Measurements from ENCODE around the gene NEGR1. TPM values are rescaled to one million over a fixed set of nuclear protein-coding genes. Genes with fewer than 3 reads are reported as not detected.

Gene NEGR1
- total and polyA plus RNA-seq, 9 of the 15 experiments (the other 6 are each of a cell fraction or from before 2014, with no cell fraction given): not detected

DNA sequence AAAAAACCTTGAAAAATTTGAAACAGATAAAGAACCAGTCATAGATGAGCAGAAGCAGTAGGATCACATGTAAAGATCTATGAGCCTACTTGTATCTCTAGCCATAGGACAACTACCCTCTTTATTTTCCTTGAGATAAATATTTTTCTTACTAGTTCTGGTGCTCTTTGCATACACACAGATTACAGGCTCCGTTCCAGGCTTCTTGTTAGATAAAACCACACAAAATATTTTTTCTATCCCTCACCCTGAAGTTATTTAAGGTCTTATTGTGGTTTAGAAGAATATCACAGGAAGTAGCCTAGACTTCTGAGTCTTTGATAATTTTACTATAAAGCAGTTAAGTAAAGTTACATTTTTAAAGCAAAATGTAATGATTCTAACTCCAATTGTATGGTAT is 512.2 kb downstream of the NEGR1 start:
- CTCF ChIA-PET (ENCODE audit: low intra/inter-chr PET ratio): no interaction called here
- Histone ChIP-seq H3K36me3 (ENCODE audit: control insufficient read depth, insufficient read depth, low read length) (no peaks in the 10 kb centered on the region), H3K27me3 (ENCODE audit: control insufficient read depth in 2 of 2, insufficient read depth in 2 of 2, low read length in 2 of 2) (no peaks in the 10 kb centered on the region), H3K9ac (ENCODE audit: insufficient read depth in 1 of 2, low read depth in 2 of 2, low read length in 2 of 2) (no peak overlapping the region), H3K4me2 (ENCODE audit: insufficient read depth, low read length) (no peak overlapping the region), H3K79me2 (ENCODE audit: control insufficient read depth, insufficient read depth, low read length) (no peaks in the 10 kb centered on the region), H3K27ac (ENCODE audit: extremely low read depth, low read depth, low read length) (no peak overlapping the region), H3K9me1 (ENCODE audit: control insufficient read depth, insufficient read depth, low read length) (no peaks in the 10 kb centered on the region), H3K4me1 (replicated peaks in 1 of 2; ENCODE audit: control insufficient read depth in 2 of 2, insufficient read depth in 2 of 2, low read length in 2 of 2) (no peaks in the 10 kb centered on the region), H4K20me1 (replicated peaks; ENCODE audit: control insufficient read depth, insufficient read depth, low read length) (no peaks in the 10 kb centered on the region), H3K4me3 (no peak overlapping the region), H3K9me3 (replicated peaks; ENCODE audit: control insufficient read depth, insufficient read depth, low read depth, low read length) (no peaks in the 10 kb centered on the region; the same call in 1 of the 2 replicates), H2AFZ (ENCODE audit: low read depth, low read length) (no peak overlapping the region)
- DNase-seq (ENCODE audit: extremely low read depth in 1 of 4, low spot score in 3 of 4) (no peak), ATAC-seq (no peak), FAIRE-seq (no peak)
- TF ChIP-seq, protein P1, sequence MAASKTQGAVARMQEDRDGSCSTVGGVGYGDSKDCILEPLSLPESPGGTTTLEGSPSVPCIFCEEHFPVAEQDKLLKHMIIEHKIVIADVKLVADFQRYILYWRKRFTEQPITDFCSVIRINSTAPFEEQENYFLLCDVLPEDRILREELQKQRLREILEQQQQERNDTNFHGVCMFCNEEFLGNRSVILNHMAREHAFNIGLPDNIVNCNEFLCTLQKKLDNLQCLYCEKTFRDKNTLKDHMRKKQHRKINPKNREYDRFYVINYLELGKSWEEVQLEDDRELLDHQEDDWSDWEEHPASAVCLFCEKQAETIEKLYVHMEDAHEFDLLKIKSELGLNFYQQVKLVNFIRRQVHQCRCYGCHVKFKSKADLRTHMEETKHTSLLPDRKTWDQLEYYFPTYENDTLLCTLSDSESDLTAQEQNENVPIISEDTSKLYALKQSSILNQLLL (CRISPR knock-in tag; IDR thresholded peaks at IDR 0.05; ENCODE audit: borderline replicate concordance): no peak
- no peak for TF ChIP-seq CREB1 (IDR thresholded peaks at IDR 0.05)
- no peak for TF ChIP-seq CREB1 (CRISPR knock-in tag; IDR thresholded peaks at IDR 0.05)
- TF ChIP-seq THRAP3 (IDR thresholded peaks at IDR 0.05; ENCODE audit: borderline replicate concordance): no peak
- TF ChIP-seq ZNF785 (CRISPR knock-in tag; IDR thresholded peaks at IDR 0.05): no peak
- no peak for TF ChIP-seq CBFA2T2 (conservative IDR thresholded peaks at IDR 0.05)
- TF ChIP-seq NR3C1 (CRISPR knock-in tag; IDR thresholded peaks at IDR 0.05): no peak
- TF ChIP-seq BRD9 (IDR thresholded peaks at IDR 0.05; ENCODE audit: low read depth, partially characterized antibody): no peak
- no peak for TF ChIP-seq PHTF2 (CRISPR knock-in tag; IDR thresholded peaks at IDR 0.05)
- TF ChIP-seq PHF21A (IDR thresholded peaks at IDR 0.05; ENCODE audit: borderline replicate concordance, low read depth): no peak
- in situ Hi-C loops (cut with MboI) (no loop called here), intact Hi-C loops (cut with micrococcal nuclease) (no loop called here)
- WGBS (ENCODE audit: insufficient coverage, low coverage, missing lambda C conversion rate): 0% methylated on average over 1 of the region's 1 CpG
- POLR2A ChIA-PET: no interaction called here
- BruUV-seq (replicated peaks): no TSS peak
